ENCODE results near the gene SYNGAP1.

The SYNGAP1 gene

GRCh38 chr6:33421344-33421643, 1.4 kb downstream of the SYNGAP1 start:
- DNase-seq (ENCODE audit: low spot score), result no peak

- DNase-seq (ENCODE audit: low spot score), result no peak
These were observed 3.9 kb downstream of the SYNGAP1 start for GRCh38 chr6:33423777-33424176.

GRCh38 chr6:33424855-33425667, 5.2 kb downstream of the SYNGAP1 start:
- DNase-seq (ENCODE audit: low spot score), result no peak

- DNase-seq (ENCODE audit: low spot score), result peak; percentile 49
These were observed 6.1 kb downstream of the SYNGAP1 start for GRCh38 chr6:33425668-33426577.

GRCh38 chr6:33426590-33427511, 7.0 kb downstream of the SYNGAP1 start:
- no peak for DNase-seq (ENCODE audit: low spot score)

GRCh38 chr6:33427585-33428223, 7.8 kb downstream of the SYNGAP1 start:
- DNase-seq (ENCODE audit: low spot score), result peak; percentile 46

GRCh38 chr6:33428224-33428965, 8.5 kb downstream of the SYNGAP1 start:
- DNase-seq (ENCODE audit: low spot score), result no peak

GRCh38 chr6:33428966-33429749, 9.3 kb downstream of the SYNGAP1 start:
- no peak for DNase-seq (ENCODE audit: low spot score)

GRCh38 chr6:33429750-33430052, 9.8 kb downstream of the SYNGAP1 start:
- no peak for DNase-seq (ENCODE audit: low spot score)

GRCh38 chr6:33430334-33430733, 10.5 kb downstream of the SYNGAP1 start:
- DNase-seq (ENCODE audit: low spot score), result no peak

- DNase-seq (ENCODE audit: low spot score), result peak; percentile 55
These were observed 11.4 kb downstream of the SYNGAP1 start for GRCh38 chr6:33430991-33431879.

- DNase-seq (ENCODE audit: low spot score), result no peak
These were observed 12.1 kb downstream of the SYNGAP1 start for GRCh38 chr6:33431880-33432541.

- DNase-seq (ENCODE audit: low spot score), result no peak
These were observed 12.7 kb downstream of the SYNGAP1 start for GRCh38 chr6:33432546-33432945.

GRCh38 chr6:33433001-33433543, 13.2 kb downstream of the SYNGAP1 start:
- DNase-seq (ENCODE audit: low spot score), result no peak

GRCh38 chr6:33433544-33434191, 13.8 kb downstream of the SYNGAP1 start:
- no peak for DNase-seq (ENCODE audit: low spot score)

- no peak for DNase-seq (ENCODE audit: low spot score)
These were observed 15.1 kb downstream of the SYNGAP1 start for GRCh38 chr6:33434961-33435360.

GRCh38 chr6:33437666-33438065, 17.8 kb downstream of the SYNGAP1 start:
- DNase-seq (ENCODE audit: low spot score), result no peak
